OCI-LY1 (cell line): ENCODE data around the gene CBX1.
"Not testable (repeated sequence)": the region's sequence is repeated elsewhere in the genome, so short reads cannot be mapped to it uniquely, and the experiment has no call there.

ENCODE experiments used
- H2AFZ ChIP-seq: fragments of 200-600 bp; sonication (generic), shearing (Covaris generic); 2 replicates; pipeline ENCODE4 v1.6.0; 2014; ENCODE audit warnings: antibody characterized with exemption, mild to moderate bottlenecking, low read length
- H3F3A ChIP-seq: fragments of 200-600 bp; sonication (generic), shearing (Covaris generic); 2 replicates; pipeline ENCODE4 v1.6.0; 2014; ENCODE audit warnings: mild to moderate bottlenecking, antibody characterized with exemption, low read length, moderate library complexity; ENCODE audit not compliant: insufficient read depth
- H3K27ac ChIP-seq: fragments of 200-600 bp; sonication (generic); 2 replicates; pipeline ENCODE4 v1.5.1; 2014; ENCODE audit warnings: low read length, mixed run types, mild to moderate bottlenecking, low read depth; ENCODE audit not compliant: poor library complexity, severe bottlenecking
- H3K27me3 ChIP-seq: fragments of 200-600 bp; sonication (generic); 2 replicates; pipeline ENCODE4 v1.6.0; 2014; ENCODE audit warnings: antibody characterized with exemption, mild to moderate bottlenecking, low read length, moderate library complexity; ENCODE audit not compliant: insufficient read depth
- H3K36me3 ChIP-seq: fragments of 200-600 bp; sonication (generic); 2 replicates; pipeline ENCODE4 v1.6.1; 2014; ENCODE audit warnings: mild to moderate bottlenecking, antibody characterized with exemption, low read length, moderate library complexity, mixed read lengths; ENCODE audit not compliant: insufficient read depth
- H3K4me1 ChIP-seq: fragments of 200-600 bp; sonication (generic); 2 replicates; pipeline ENCODE4 v1.5.1; 2014; ENCODE audit warnings: mild to moderate bottlenecking, low read length, moderate library complexity; ENCODE audit not compliant: insufficient read depth, severe bottlenecking
- H3K4me2 ChIP-seq: fragments of 200-600 bp; sonication (generic), shearing (Covaris generic); 2 replicates; pipeline ENCODE4 v1.6.1; 2014; ENCODE audit warnings: low read length
- H3K4me3 ChIP-seq: fragments of 200-600 bp; sonication (generic); 2 replicates; pipeline ENCODE4 v1.5.1; 2014; ENCODE audit warnings: low read length, low read depth, mild to moderate bottlenecking, mixed read lengths; ENCODE audit not compliant: poor library complexity, severe bottlenecking
- H3K79me2 ChIP-seq: fragments of 200-600 bp; shearing (Covaris generic); 2 replicates; pipeline ENCODE4 v1.6.1; 2016; ENCODE audit warnings: mixed run types, low read length, mixed read lengths; ENCODE audit not compliant: insufficient read depth
- H3K9ac ChIP-seq: fragments of 200-600 bp; sonication (generic), shearing (Covaris generic); 2 replicates; pipeline ENCODE4 v1.6.1; 2014; ENCODE audit warnings: mild to moderate bottlenecking, low read length, mixed read lengths
- H3K9me2 ChIP-seq: fragments of 200-600 bp; sonication (generic), shearing (Covaris generic); 2 replicates; pipeline ENCODE4 v1.6.1; 2014; ENCODE audit warnings: low read depth, mild to moderate bottlenecking, low read length, mixed read lengths
- H3K9me3 ChIP-seq: fragments of 200-600 bp; shearing (Covaris generic); 2 replicates; pipeline ENCODE4 v1.6.1; 2014; ENCODE audit warnings: low read length, mixed read lengths
- H4K20me1 ChIP-seq: fragments of 200-600 bp; sonication (generic), shearing (Covaris generic); 2 replicates; pipeline ENCODE4 v1.6.0; 2016; ENCODE audit warnings: mild to moderate bottlenecking, low read length; ENCODE audit not compliant: insufficient read depth
- EZH2 ChIP-seq: fragments of 200-600 bp; sonication (generic), shearing (Covaris generic); IDR thresholded peaks from 2 replicates; pipeline ENCODE4 v1.8.0; 2017; ENCODE audit warnings: borderline replicate concordance, mixed run types, mild to moderate bottlenecking, antibody characterized with exemption, low read length, moderate library complexity, mixed read lengths
- TF ChIP-seq, protein P1 (sequence below): fragments of 200-600 bp; sonication (generic), shearing (Covaris generic); IDR thresholded peaks from 2 replicates; pipeline ENCODE4 v1.5.1; 2017; ENCODE audit warnings: mild to moderate bottlenecking, antibody characterized with exemption, low read length, moderate library complexity, mixed read lengths

Gene CBX1

DNA sequence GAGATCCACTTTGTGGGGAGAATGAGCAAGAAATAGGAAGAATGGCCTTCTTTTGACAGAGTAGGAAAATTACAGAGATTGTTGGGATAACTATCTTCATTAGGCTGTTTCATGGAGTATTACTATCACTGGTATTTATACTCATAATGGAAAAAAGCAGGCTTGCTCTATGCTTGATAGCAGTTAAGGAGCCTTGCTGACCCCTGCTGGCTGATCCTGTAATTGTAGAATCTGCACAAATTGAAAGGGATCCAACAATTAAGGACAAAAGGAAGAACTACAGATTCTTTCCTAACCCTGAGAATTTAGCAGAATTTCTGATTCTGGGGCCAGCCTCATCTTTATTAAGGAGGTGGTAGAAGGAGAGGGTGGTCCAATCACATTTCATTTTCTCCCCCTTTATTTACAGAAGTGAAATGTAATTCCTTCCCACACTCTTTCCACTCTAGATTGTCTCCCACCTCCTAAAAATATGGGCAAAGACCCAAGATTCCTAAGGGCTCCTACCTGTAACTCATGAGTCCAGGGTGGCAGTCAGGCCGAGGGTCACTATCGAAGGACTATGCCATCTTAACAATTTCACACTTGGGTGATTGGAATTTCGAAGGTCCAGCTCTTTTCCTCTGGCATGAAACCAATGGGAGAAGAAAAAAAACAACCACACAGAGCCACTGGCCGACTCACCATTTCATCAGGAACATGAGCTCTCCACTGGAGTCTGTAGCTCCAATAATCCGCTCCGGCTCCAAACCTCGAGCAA, 26.8 kb downstream of the CBX1 start:
- Histone ChIP-seq H3F3A (no peaks in the 10 kb centered on the region), H3K36me3 (peaks cover 36% of the 10 kb centered on the region; the same call in 1 of the 2 replicates)

DNA sequence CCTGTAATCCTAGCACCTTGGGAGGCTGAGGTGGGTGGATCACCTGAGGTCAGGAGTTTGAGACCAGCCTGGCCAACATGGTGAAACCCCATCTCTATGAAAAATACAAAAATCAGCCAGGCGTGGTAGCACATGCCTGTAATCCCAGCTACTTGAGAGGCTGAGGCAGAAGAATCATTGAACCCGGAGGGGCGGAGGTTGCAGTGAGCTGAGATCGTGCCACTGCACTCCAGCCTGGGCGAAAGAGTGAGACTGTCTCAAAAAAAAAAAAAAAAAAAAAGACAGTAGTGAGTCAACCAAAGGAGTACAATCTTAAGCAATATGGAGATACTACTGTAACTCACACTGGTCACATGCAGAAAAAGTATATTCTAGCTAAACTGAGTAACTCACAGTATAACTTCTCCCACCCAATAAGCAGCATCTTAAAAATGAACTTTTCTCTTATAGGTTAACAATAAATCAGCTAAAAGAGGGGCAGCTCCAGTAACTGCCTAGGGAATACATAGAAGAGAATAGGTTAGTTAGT, 27.6 kb downstream of the CBX1 start:
- H3K27me3 ChIP-seq, H4K20me1 ChIP-seq, H3K4me3 ChIP-seq, H2AFZ ChIP-seq, H3K9ac ChIP-seq, H3K9me3 ChIP-seq, H3F3A ChIP-seq, H3K79me2 ChIP-seq, H3K27ac ChIP-seq, H3K4me2 ChIP-seq, H3K9me2 ChIP-seq, H3K4me1 ChIP-seq: not testable (repeated sequence)
- H3K36me3 ChIP-seq, result peaks cover 40% of the 10 kb centered on the region

More for the DNA sequence above, 26.8 kb downstream of the CBX1 start:
- H3K27me3 ChIP-seq, result no peaks in the 10 kb centered on the region
- H3K9me2 ChIP-seq, result no peaks in the 10 kb centered on the region
- H3K4me2 ChIP-seq, result no peak overlapping the region
- TF ChIP-seq, protein P1, sequence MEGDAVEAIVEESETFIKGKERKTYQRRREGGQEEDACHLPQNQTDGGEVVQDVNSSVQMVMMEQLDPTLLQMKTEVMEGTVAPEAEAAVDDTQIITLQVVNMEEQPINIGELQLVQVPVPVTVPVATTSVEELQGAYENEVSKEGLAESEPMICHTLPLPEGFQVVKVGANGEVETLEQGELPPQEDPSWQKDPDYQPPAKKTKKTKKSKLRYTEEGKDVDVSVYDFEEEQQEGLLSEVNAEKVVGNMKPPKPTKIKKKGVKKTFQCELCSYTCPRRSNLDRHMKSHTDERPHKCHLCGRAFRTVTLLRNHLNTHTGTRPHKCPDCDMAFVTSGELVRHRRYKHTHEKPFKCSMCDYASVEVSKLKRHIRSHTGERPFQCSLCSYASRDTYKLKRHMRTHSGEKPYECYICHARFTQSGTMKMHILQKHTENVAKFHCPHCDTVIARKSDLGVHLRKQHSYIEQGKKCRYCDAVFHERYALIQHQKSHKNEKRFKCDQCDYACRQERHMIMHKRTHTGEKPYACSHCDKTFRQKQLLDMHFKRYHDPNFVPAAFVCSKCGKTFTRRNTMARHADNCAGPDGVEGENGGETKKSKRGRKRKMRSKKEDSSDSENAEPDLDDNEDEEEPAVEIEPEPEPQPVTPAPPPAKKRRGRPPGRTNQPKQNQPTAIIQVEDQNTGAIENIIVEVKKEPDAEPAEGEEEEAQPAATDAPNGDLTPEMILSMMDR, result peak; percentile 87
- no peak for TF ChIP-seq EZH2
- no peak overlapping the region for H3K9ac ChIP-seq
- H2AFZ ChIP-seq, result no peak overlapping the region
- H3K9me3 ChIP-seq, result no peaks in the 10 kb centered on the region
- no peak overlapping the region for H3K27ac ChIP-seq
- no peak overlapping the region for H3K4me3 ChIP-seq
- no peaks in the 10 kb centered on the region for H3K4me1 ChIP-seq
- no peaks in the 10 kb centered on the region for H3K79me2 ChIP-seq
- no peaks in the 10 kb centered on the region for H4K20me1 ChIP-seq

DNA sequence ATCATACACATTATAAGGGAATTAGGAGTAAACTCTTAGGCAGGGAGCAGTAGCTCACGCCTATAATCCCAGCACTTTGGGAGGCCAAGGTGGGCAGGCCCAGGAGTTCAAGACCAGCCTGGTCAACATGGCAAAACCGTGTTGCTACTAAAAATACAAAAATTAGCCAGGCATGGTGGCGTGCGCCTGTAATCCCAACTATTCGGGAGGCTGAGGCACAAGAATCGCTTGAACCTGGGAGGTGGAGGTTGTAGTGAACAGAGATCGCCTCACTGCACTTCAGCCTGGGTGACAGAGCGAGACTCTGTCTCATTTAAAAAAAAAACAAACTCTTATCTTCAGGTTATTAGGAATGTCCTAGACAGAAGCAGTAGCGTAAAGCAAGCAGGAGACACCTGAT, 28.5 kb downstream of the CBX1 start:
- not testable (repeated sequence) for H3F3A ChIP-seq, H3K9ac ChIP-seq, H3K27ac ChIP-seq, H3K4me3 ChIP-seq, H3K4me2 ChIP-seq, H3K9me2 ChIP-seq, H3K4me1 ChIP-seq, H2AFZ ChIP-seq, H4K20me1 ChIP-seq, H3K79me2 ChIP-seq, H3K9me3 ChIP-seq, H3K27me3 ChIP-seq
- H3K36me3 ChIP-seq, result peaks cover 46% of the 10 kb centered on the region

DNA sequence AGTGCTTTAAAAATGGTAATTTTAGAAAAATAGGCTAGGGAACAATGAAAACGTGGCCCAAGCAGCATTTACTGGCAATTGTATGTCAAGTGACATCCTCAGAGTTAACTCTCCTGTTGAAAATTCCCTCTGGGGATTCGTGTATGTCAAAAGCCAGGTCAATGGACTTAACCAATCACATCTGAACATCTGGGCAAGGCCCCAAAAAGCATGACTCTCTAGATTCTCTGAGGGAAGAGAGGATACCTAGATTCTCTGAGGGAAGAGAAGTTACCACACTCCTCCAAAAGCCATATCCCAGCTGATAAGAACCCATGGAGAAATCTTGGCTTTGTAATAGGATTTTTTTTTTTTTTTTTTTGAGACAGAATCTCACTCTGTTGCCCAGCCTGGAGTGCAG, 29.6 kb downstream of the CBX1 start:
- Histone ChIP-seq H3K27me3 (no peaks in the 10 kb centered on the region), H3K79me2 (no peaks in the 10 kb centered on the region), H3K9me3 (no peaks in the 10 kb centered on the region), H2AFZ (no peak overlapping the region), H3F3A (no peaks in the 10 kb centered on the region), H3K9me2 (no peaks in the 10 kb centered on the region), H4K20me1 (no peaks in the 10 kb centered on the region), H3K9ac (no peak overlapping the region), H3K4me2 (no peak overlapping the region), H3K4me1 (no peaks in the 10 kb centered on the region), H3K27ac (no peak overlapping the region), H3K4me3 (no peak overlapping the region), H3K36me3 (peaks cover 54% of the 10 kb centered on the region)
- TF ChIP-seq EZH2, result no peak
- TF ChIP-seq, protein P1, result no peak
